Gastroesophageal sphincter (tissue), 3 donors: ENCODE results near the gene TMPRSS5.

Experiments
- EP300 ChIP-seq: sonication (generic); formaldehyde crosslinking; IDR thresholded peaks from one replicate; pipeline ENCODE4 v1.6.1; 2017; ENCODE audit warnings: antibody characterized with exemption, mild to moderate bottlenecking
- POLR2A ChIP-seq, 2 donors: fragments of 450-650 bp; IDR thresholded peaks; one replicate each; pipeline ENCODE4 v1.6.1; 2017; ENCODE audit warnings: antibody characterized with exemption in 2 of 2, mild to moderate bottlenecking in 2 of 2, moderate library complexity in 1 of 2
- POLR2AphosphoS5 ChIP-seq: sonication (generic); formaldehyde crosslinking; IDR thresholded peaks from one replicate; pipeline ENCODE4 v1.6.1; 2017; ENCODE audit warnings: antibody characterized with exemption
- TF ChIP-seq, protein P1 (sequence below), 4 experiments: fragments of 200-600 bp in 2 of 4; fragments of 450-650 bp in 2 of 4; sonication (generic) in 1 of 4; IDR thresholded peaks; one replicate each; pipeline ENCODE4 v1.5.1; 2017 to 2019; ENCODE audit warnings: antibody characterized with exemption in 4 of 4, mild to moderate bottlenecking in 2 of 4, moderate library complexity in 2 of 4

DNA sequence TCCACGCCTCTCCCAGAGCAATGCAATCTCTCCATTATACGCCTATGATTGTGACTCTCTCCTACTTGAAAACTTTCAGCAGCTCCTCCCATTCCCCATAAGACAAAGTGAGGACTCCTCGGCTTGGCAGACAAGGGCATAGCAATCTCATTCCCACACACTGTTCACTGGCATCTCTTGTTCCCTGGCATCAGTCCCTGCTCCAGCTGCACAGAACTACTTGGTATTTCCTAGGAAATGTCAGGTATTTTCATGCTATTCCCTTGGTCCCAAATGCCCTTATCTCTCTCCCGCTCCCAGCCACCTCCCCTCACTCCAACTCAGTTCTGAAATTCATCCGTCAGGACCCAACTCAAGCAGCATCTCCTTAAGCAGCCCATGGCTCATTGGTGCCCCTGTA is 28.4 kb downstream of the TMPRSS5 start:
- TF ChIP-seq POLR2AphosphoS5, result no peak
- TF ChIP-seq, protein P1, sequence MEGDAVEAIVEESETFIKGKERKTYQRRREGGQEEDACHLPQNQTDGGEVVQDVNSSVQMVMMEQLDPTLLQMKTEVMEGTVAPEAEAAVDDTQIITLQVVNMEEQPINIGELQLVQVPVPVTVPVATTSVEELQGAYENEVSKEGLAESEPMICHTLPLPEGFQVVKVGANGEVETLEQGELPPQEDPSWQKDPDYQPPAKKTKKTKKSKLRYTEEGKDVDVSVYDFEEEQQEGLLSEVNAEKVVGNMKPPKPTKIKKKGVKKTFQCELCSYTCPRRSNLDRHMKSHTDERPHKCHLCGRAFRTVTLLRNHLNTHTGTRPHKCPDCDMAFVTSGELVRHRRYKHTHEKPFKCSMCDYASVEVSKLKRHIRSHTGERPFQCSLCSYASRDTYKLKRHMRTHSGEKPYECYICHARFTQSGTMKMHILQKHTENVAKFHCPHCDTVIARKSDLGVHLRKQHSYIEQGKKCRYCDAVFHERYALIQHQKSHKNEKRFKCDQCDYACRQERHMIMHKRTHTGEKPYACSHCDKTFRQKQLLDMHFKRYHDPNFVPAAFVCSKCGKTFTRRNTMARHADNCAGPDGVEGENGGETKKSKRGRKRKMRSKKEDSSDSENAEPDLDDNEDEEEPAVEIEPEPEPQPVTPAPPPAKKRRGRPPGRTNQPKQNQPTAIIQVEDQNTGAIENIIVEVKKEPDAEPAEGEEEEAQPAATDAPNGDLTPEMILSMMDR (IDR thresholded peaks at IDR 0.05), result no peak
- TF ChIP-seq EP300, result no peak
- TF ChIP-seq POLR2A (IDR thresholded peaks at IDR 0.05), result no peak
